Dendritic cell treated with granulocyte-macrophage colony-stimulating factor and Interleukin-4, amounts not matched to agents 40 ng/mL and 50 ng/mL, for 4 days (primary cell): ENCODE measurements around the gene ASTN2.

Source experiments
- H3K27ac Mint-ChIP-seq: one replicate; pipeline ENCODE4 v1.8.0; 2022; ENCODE audit warnings: mild to moderate bottlenecking, mixed read lengths
- H3K27me3 Mint-ChIP-seq: one replicate; pipeline ENCODE4 v1.8.0; 2022; ENCODE audit warnings: mild to moderate bottlenecking, mixed read lengths
- H3K36me3 Mint-ChIP-seq: one replicate; pipeline ENCODE4 v1.8.0; 2022; ENCODE audit warnings: low read depth, mixed read lengths
- H3K4me1 Mint-ChIP-seq: one replicate; pipeline ENCODE4 v1.8.0; 2022; ENCODE audit warnings: low read depth, mixed read lengths
- H3K4me3 Mint-ChIP-seq: one replicate; pipeline ENCODE4 v1.8.0; 2022; ENCODE audit warnings: mild to moderate bottlenecking, moderate library complexity, mixed read lengths
- H3K9me3 Mint-ChIP-seq: one replicate; pipeline ENCODE4 v1.8.0; 2022; ENCODE audit warnings: mixed read lengths
- intact Hi-C: fragments of 100-400 bp; cut with micrococcal nuclease; formaldehyde crosslinking; loops from one replicate; pipeline ENCODE4 v1.15.0; 2022

ASTN2 gene

GRCh38 chr9:117325831-117326230, 89.0 kb downstream of the ASTN2 start:
- intact Hi-C loops: no loop called here

GRCh38 chr9:117325110-117325731, 89.6 kb downstream of the ASTN2 start:
- no peak overlapping the region for H3K4me3 Mint-ChIP-seq
- no peak overlapping the region for H3K27ac Mint-ChIP-seq
- no peaks in the 10 kb centered on the region for H3K36me3 Mint-ChIP-seq
- intact Hi-C loops: no loop called here
- no peaks in the 10 kb centered on the region for H3K4me1 Mint-ChIP-seq
- no peaks in the 10 kb centered on the region for H3K27me3 Mint-ChIP-seq
- H3K9me3 Mint-ChIP-seq: peaks cover 10% of the 10 kb centered on the region

More at GRCh38 chr9:117325831-117326230, 89.0 kb downstream of the ASTN2 start:
- Mint-ChIP-seq H3K4me1 (no peaks in the 10 kb centered on the region), H3K4me3 (no peak overlapping the region), H3K36me3 (no peaks in the 10 kb centered on the region), H3K27ac (no peak overlapping the region), H3K27me3 (no peaks in the 10 kb centered on the region), H3K9me3 (peaks cover 10% of the 10 kb centered on the region)

DNA sequence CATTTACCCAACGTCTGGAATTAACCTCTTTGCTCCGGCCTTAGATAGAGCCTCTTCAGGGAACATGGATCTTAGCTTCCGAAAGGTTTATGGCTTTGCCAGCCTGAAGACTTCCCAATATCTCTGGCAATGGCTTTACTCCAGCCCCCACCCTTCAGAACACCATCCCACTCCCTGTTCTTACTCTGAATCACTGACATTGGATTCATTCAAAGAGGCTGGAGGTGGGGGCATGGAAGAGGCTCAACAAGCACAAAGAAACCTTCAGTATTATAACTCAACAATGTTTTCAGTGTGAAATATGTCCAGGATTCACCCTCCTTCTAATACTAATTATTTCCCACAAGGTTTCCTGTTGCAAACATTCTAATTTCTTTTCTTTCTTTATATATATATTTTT, 91.5 kb downstream of the ASTN2 start:
- Mint-ChIP-seq H3K9me3 (peaks cover 10% of the 10 kb centered on the region), H3K27ac (no peak overlapping the region)
- intact Hi-C loops: no loop called here

GRCh38 chr9:117317192-117317591, 97.7 kb downstream of the ASTN2 start:
- Mint-ChIP-seq H3K4me1 (no peaks in the 10 kb centered on the region), H3K36me3 (no peaks in the 10 kb centered on the region), H3K27me3 (no peaks in the 10 kb centered on the region), H3K9me3 (no peaks in the 10 kb centered on the region), H3K27ac (no peak overlapping the region), H3K4me3 (no peak overlapping the region)
- intact Hi-C loops: no loop called here

More for the DNA sequence above, 91.5 kb downstream of the ASTN2 start:
- H3K4me3 Mint-ChIP-seq: no peak overlapping the region
- no peaks in the 10 kb centered on the region for H3K4me1 Mint-ChIP-seq
- no peaks in the 10 kb centered on the region for H3K27me3 Mint-ChIP-seq
- H3K36me3 Mint-ChIP-seq: no peaks in the 10 kb centered on the region

- Mint-ChIP-seq H3K4me3 (no peak overlapping the region), H3K27me3 (no peaks in the 10 kb centered on the region), H3K4me1 (no peaks in the 10 kb centered on the region), H3K9me3 (no peaks in the 10 kb centered on the region), H3K27ac (no peak overlapping the region), H3K36me3 (no peaks in the 10 kb centered on the region)
- intact Hi-C loops: no loop called here
Observed at GRCh38 chr9:117315236-117315635, 99.6 kb downstream of the ASTN2 start.

DNA sequence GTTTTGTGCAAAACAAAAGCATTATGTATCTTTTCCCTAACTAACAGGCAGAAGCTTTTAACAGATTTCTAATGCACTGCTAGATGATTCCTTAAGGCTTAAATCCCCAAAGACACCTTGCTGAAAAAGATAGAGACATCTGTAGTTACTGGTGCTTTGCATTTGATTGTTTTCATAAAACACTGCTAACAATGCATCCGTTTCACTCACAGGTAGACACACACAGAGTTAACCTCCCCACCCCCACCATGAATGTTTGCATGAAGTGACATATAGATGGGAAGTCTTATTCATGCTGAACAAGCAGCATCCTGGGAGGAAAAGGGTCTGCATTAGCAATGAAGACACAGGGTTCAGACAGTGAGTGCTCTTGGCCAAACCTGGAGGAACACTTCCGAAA, 100.9 kb downstream of the ASTN2 start:
- intact Hi-C loops: no loop called here
- Mint-ChIP-seq H3K4me1 (no peaks in the 10 kb centered on the region), H3K9me3 (no peaks in the 10 kb centered on the region), H3K36me3 (no peaks in the 10 kb centered on the region), H3K4me3 (no peak overlapping the region), H3K27me3 (no peaks in the 10 kb centered on the region), H3K27ac (no peak overlapping the region)

DNA sequence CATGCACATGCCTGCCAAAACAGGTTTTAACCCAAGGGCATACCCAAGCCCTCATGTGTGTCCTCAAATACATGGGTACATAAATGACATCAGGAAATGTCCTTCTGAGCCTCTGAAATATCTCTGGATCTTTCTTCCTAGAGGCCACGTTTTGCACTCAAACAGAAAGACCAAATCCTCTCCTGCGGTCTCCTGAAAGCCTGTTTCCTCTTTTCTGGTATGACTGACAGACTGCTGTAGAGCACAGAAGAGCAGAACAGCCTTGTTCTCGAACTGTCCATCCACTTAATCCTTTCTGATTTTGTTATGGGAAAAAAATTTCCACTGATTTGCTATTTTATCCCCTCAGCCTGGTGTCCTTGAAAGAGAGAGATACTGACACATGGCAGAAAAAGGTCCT, 107.2 kb downstream of the ASTN2 start:
- Mint-ChIP-seq H3K27ac (no peak overlapping the region), H3K36me3 (no peaks in the 10 kb centered on the region), H3K4me1 (no peaks in the 10 kb centered on the region), H3K9me3 (no peaks in the 10 kb centered on the region), H3K27me3 (no peaks in the 10 kb centered on the region), H3K4me3 (no peak overlapping the region)
- intact Hi-C loops: no loop called here

GRCh38 chr9:117306032-117306431, 108.8 kb downstream of the ASTN2 start:
- no peaks in the 10 kb centered on the region for H3K36me3 Mint-ChIP-seq
- H3K9me3 Mint-ChIP-seq: no peaks in the 10 kb centered on the region
- no peaks in the 10 kb centered on the region for H3K4me1 Mint-ChIP-seq
- no peak overlapping the region for H3K4me3 Mint-ChIP-seq
- intact Hi-C loops: no loop called here
- no peaks in the 10 kb centered on the region for H3K27me3 Mint-ChIP-seq
- no peak overlapping the region for H3K27ac Mint-ChIP-seq

GRCh38 chr9:117305454-117305853, 109.4 kb downstream of the ASTN2 start:
- no peaks in the 10 kb centered on the region for H3K4me1 Mint-ChIP-seq
- no peaks in the 10 kb centered on the region for H3K27me3 Mint-ChIP-seq
- H3K9me3 Mint-ChIP-seq: no peaks in the 10 kb centered on the region
- intact Hi-C loops: no loop called here
- no peaks in the 10 kb centered on the region for H3K36me3 Mint-ChIP-seq
- H3K27ac Mint-ChIP-seq: no peak overlapping the region
- no peak overlapping the region for H3K4me3 Mint-ChIP-seq

GRCh38 chr9:117304549-117304948, 110.3 kb downstream of the ASTN2 start:
- H3K36me3 Mint-ChIP-seq: no peaks in the 10 kb centered on the region
- no peaks in the 10 kb centered on the region for H3K4me1 Mint-ChIP-seq
- H3K4me3 Mint-ChIP-seq: no peak overlapping the region
- no peaks in the 10 kb centered on the region for H3K9me3 Mint-ChIP-seq
- intact Hi-C loops: no loop called here
- H3K27ac Mint-ChIP-seq: no peak overlapping the region
- no peaks in the 10 kb centered on the region for H3K27me3 Mint-ChIP-seq

GRCh38 chr9:117303643-117304230, 111.1 kb downstream of the ASTN2 start:
- no peaks in the 10 kb centered on the region for H3K27me3 Mint-ChIP-seq
- no peak overlapping the region for H3K27ac Mint-ChIP-seq
- H3K36me3 Mint-ChIP-seq: no peaks in the 10 kb centered on the region
- intact Hi-C loops: no loop called here
- no peaks in the 10 kb centered on the region for H3K4me1 Mint-ChIP-seq
- H3K9me3 Mint-ChIP-seq: no peaks in the 10 kb centered on the region
- H3K4me3 Mint-ChIP-seq: no peak overlapping the region

DNA sequence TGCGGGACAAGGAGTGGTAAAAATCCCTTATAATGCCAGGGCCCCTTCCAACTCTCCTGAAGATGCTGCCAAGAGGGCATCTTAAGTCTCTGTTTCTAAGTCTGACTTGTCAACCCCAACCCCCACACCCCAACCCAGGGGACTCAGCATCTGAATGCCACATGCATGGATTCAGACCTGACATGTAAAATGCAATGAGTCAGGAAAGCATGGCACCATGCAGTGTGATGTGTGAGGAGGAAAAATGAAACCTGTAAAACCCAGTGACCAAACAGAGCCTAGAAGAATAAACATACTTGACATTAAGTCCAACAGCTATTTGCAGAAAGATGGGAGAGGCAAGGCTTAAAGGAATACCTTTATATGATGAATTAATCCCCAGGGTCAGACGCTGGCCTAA, 112.4 kb downstream of the ASTN2 start:
- H3K27me3 Mint-ChIP-seq: no peaks in the 10 kb centered on the region
- intact Hi-C loops: no loop called here
- no peak overlapping the region for H3K27ac Mint-ChIP-seq
- H3K9me3 Mint-ChIP-seq: no peaks in the 10 kb centered on the region
- H3K36me3 Mint-ChIP-seq: no peaks in the 10 kb centered on the region
- H3K4me1 Mint-ChIP-seq: no peaks in the 10 kb centered on the region
- no peak overlapping the region for H3K4me3 Mint-ChIP-seq

GRCh38 chr9:117300371-117301110, 114.3 kb downstream of the ASTN2 start:
- Mint-ChIP-seq H3K27me3 (no peaks in the 10 kb centered on the region), H3K27ac (no peak overlapping the region), H3K4me1 (no peaks in the 10 kb centered on the region), H3K9me3 (peaks cover 5% of the 10 kb centered on the region), H3K36me3 (no peaks in the 10 kb centered on the region), H3K4me3 (no peak overlapping the region)
- intact Hi-C loops: no loop called here

- Mint-ChIP-seq H3K36me3 (no peaks in the 10 kb centered on the region), H3K27ac (no peak overlapping the region)
Observed at GRCh38 chr9:117296453-117296852, 118.4 kb downstream of the ASTN2 start.

More at GRCh38 chr9:117296453-117296852, 118.4 kb downstream of the ASTN2 start:
- Mint-ChIP-seq H3K27me3 (no peaks in the 10 kb centered on the region), H3K9me3 (peaks cover 8% of the 10 kb centered on the region), H3K4me3 (no peak overlapping the region), H3K4me1 (no peaks in the 10 kb centered on the region)
- intact Hi-C loops: no loop called here
